Effector memory CD4-positive, alpha-beta T cell (primary cell): ENCODE data around the gene JMJD1C.

Source experiments
- DNase-seq, 3 donors: peaks; one replicate each; pipeline ENCODE4 v3.0.0-alpha.2; 2020
- H3K27ac ChIP-seq: 2 replicates; pipeline ENCODE4 v1.7.0; 2013; ENCODE audit warnings: mild to moderate bottlenecking, low read length, moderate library complexity; ENCODE audit not compliant: insufficient read depth, poor library complexity, severe bottlenecking
- H3K27me3 ChIP-seq: replicated peaks from 2 replicates; pipeline ENCODE4 v1.7.0; 2013; ENCODE audit warnings: mild to moderate bottlenecking, low read length; ENCODE audit not compliant: insufficient read depth, control insufficient read depth, poor library complexity, severe bottlenecking
- H3K36me3 ChIP-seq: 2 replicates; pipeline ENCODE4 v1.7.0; 2013; ENCODE audit warnings: mild to moderate bottlenecking, low read length, moderate library complexity; ENCODE audit not compliant: control insufficient read depth, insufficient read depth
- H3K4me1 ChIP-seq: 2 replicates; pipeline ENCODE4 v1.7.0; 2013; ENCODE audit warnings: low read length, mild to moderate bottlenecking; ENCODE audit not compliant: control insufficient read depth, insufficient read depth, poor library complexity, severe bottlenecking
- H3K4me3 ChIP-seq: 2 replicates; pipeline ENCODE4 v1.7.0; 2013; ENCODE audit warnings: low read length, low read depth, mild to moderate bottlenecking; ENCODE audit not compliant: insufficient read depth, poor library complexity, severe bottlenecking
- H3K9me3 ChIP-seq: 2 replicates; pipeline ENCODE4 v1.7.0; 2013; ENCODE audit warnings: mild to moderate bottlenecking, low read length, moderate library complexity; ENCODE audit not compliant: control insufficient read depth

Gene JMJD1C

DNA sequence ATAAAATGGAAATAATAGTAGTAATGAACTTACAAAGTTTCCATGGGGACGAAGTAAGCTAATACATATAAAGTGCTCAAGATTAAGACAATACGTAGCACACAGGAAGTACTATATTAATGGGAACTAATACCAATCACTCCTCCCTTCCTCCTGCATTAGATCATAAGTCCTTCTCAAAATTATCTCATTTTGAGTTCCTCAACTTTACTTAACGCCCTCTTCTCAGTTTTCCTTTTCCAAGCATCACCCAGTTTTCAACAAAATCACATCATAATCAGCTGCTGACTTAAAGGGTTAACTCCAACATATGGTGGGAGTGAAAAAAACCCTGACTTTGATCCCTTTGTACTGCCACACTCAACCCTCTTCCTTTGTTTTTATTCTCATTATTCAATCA is 24.4 kb downstream of the JMJD1C start:
- Histone ChIP-seq H3K36me3 (no peaks in the 10 kb centered on the region), H3K27ac (no peak overlapping the region), H3K4me1 (no peaks in the 10 kb centered on the region), H3K27me3 (no peaks in the 10 kb centered on the region), H3K4me3 (no peak overlapping the region), H3K9me3 (no peaks in the 10 kb centered on the region)
- no peak for DNase-seq

DNA sequence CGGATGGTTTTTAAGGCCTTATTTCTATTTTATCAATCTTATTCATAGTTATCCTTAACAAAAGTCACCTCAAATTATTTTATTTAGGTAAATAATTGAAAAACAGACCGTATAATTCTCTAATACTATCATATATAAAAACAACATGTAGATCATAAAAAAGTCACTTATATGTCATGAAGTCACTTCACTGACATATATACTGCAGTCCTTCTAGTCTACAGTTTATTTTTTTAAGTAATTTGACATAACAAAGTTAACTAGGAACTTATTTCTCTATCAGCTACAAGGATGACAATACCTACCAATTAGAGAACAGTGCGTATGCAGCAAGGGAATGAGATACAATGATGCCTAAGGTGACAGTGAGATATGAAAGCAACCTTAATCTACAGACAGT is 26.2 kb downstream of the JMJD1C start:
- Histone ChIP-seq H3K9me3 (no peaks in the 10 kb centered on the region), H3K4me1 (no peaks in the 10 kb centered on the region), H3K36me3 (no peaks in the 10 kb centered on the region), H3K27me3 (no peaks in the 10 kb centered on the region), H3K4me3 (no peak overlapping the region), H3K27ac (no peak overlapping the region)
- no peak for DNase-seq

DNA sequence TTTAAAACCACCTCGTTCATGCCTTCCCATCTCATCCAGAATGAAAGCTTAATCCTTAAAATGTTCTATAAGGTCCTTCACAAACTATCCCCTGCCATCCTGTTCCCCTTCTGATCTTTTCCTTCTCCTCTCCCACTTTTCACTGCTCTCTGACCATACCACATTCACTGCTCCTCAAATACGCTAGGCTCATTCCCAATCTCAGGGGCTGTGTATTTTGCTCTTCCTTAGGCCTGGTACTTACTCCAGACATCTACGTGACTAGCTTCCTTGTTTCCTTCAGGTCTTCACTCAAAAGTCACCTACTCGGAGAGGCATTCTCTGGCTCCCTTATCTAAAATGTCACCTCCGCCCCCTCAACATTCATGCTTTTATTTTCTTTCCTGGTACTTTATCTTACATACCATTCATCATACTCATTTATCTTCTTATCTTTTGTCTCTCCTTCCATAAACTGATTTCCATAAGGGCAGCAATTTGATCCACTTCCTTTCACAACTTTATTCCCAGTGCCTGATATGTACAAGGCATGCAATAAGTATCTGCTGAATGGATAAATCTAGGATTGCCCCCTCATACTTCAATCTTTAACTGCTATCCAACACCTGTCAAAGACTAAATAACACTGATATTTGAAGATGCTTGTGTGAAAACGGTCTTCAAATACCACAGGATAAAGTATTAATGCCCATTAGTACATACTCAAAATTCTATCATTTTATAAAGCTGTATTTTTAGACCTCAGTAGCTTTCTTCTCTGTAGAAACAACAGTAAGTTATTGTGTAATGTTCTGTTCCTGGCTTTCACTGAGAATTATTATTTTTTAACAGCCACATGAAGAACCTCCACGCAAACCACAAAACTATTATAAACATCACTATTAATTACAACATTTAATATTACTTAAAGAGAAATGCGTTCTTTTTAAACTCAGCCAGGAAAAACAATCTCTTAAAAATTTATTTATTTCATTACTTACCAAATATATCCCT is 27.0 kb downstream of the JMJD1C start:
- no peak overlapping the region for H3K27ac ChIP-seq
- no peak overlapping the region for H3K4me3 ChIP-seq
- H3K36me3 ChIP-seq = no peaks in the 10 kb centered on the region
- no peak for DNase-seq
- H3K27me3 ChIP-seq = no peaks in the 10 kb centered on the region
- H3K9me3 ChIP-seq = no peaks in the 10 kb centered on the region
- H3K4me1 ChIP-seq = no peaks in the 10 kb centered on the region

DNA sequence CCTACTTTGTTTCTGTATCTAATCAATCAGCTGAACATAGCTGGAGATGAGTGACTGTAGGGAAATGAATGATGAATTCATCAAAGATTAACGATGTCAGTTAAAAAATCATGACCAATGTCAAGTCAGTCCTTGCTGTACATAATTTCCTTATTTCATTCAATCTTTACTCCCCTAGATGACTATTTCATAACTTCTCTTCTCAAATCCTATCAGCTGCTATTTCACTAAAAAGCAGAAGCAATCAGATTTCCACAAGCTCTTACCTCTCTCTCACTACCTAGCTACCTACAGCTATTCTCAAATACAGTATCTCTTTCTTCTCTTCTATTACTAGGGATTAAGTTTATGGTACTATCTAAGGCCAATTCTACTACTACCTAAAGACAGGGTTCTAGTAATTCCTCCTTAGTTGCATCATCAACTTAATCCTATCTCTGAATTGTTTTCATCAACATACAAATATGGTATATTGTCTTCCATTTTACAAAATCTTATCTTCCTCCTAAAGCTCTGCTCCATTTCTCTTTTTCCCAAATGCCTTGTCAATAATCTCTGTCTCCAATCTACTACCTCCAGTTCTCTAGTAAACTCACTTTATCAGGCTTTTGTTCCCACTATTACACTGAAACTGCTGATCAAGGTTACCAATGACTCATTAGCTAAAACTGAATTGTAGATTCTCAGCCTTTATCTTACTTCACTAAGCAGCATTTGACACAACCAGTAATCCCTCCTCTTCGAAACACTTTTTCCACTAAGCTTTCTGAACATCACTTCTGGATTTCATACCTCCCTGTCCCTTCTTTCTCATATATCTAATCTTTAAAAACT is 28.4 kb downstream of the JMJD1C start:
- H3K27me3 ChIP-seq = no peaks in the 10 kb centered on the region

GRCh38 chr10:63436225-63436624 is 29.6 kb downstream of the JMJD1C start:
- no peak for DNase-seq
- no peak overlapping the region for H3K27ac ChIP-seq
- H3K9me3 ChIP-seq = no peaks in the 10 kb centered on the region
- no peaks in the 10 kb centered on the region for H3K4me1 ChIP-seq
- no peak overlapping the region for H3K4me3 ChIP-seq
- no peaks in the 10 kb centered on the region for H3K36me3 ChIP-seq
- no peaks in the 10 kb centered on the region for H3K27me3 ChIP-seq

More for the DNA sequence above, 28.4 kb downstream of the JMJD1C start:
- DNase-seq = no peak
- no peak overlapping the region for H3K4me3 ChIP-seq
- no peaks in the 10 kb centered on the region for H3K36me3 ChIP-seq
- H3K27ac ChIP-seq = no peak overlapping the region
- no peaks in the 10 kb centered on the region for H3K4me1 ChIP-seq
- H3K9me3 ChIP-seq = no peaks in the 10 kb centered on the region

- Histone ChIP-seq H3K27ac (no peak overlapping the region), H3K9me3 (no peaks in the 10 kb centered on the region), H3K4me1 (no peaks in the 10 kb centered on the region), H3K27me3 (no peaks in the 10 kb centered on the region), H3K36me3 (no peaks in the 10 kb centered on the region), H3K4me3 (no peak overlapping the region)
- DNase-seq = no peak
Observed at GRCh38 chr10:63434866-63435854, 30.6 kb downstream of the JMJD1C start.

GRCh38 chr10:63431962-63432797 is 33.6 kb downstream of the JMJD1C start:
- H3K27me3 ChIP-seq = no peaks in the 10 kb centered on the region
- no peaks in the 10 kb centered on the region for H3K4me1 ChIP-seq
- H3K36me3 ChIP-seq = no peaks in the 10 kb centered on the region
- H3K9me3 ChIP-seq = no peaks in the 10 kb centered on the region
- no peak overlapping the region for H3K4me3 ChIP-seq
- H3K27ac ChIP-seq = no peak overlapping the region
- DNase-seq = no peak

GRCh38 chr10:63430999-63431356 is 34.8 kb downstream of the JMJD1C start:
- Histone ChIP-seq H3K4me1 (no peaks in the 10 kb centered on the region), H3K4me3 (no peak overlapping the region), H3K27me3 (no peaks in the 10 kb centered on the region), H3K27ac (no peak overlapping the region), H3K36me3 (no peaks in the 10 kb centered on the region), H3K9me3 (no peaks in the 10 kb centered on the region)
- DNase-seq = no peak
